Breast epithelium (tissue), 4 donors: Measurements from ENCODE around the gene ASCC3. TPM values are rescaled to one million over a fixed set of nuclear protein-coding genes. Genes with fewer than 3 reads are reported as not detected.

Experiments used
- DNase-seq, 2 donors: peaks; one replicate each; pipeline ENCODE4 v3.0.0-alpha.2; 2019; ENCODE audit warnings: low spot score in 2 of 2
- H3K27ac ChIP-seq, 2 donors: fragments of 200-600 bp; sonication (generic) in 1 of 2; one replicate each; pipeline ENCODE4 v1.5.1; 2016 to 2019; ENCODE audit warnings: mild to moderate bottlenecking in 1 of 2
- H3K27me3 ChIP-seq, 2 donors: fragments of 200-600 bp; sonication (generic) in 1 of 2; one replicate each; pipeline versions ENCODE4 v1.5.1 to v1.6.0; 2017 to 2019; ENCODE audit warnings: control low read depth in 1 of 2, mild to moderate bottlenecking in 1 of 2
- H3K36me3 ChIP-seq: fragments of 200-600 bp; one replicate; pipeline ENCODE4 v1.5.1; 2019
- H3K4me1 ChIP-seq, 2 donors: fragments of 200-600 bp; sonication (generic); one replicate each; pipeline ENCODE4 v1.5.1; 2016 to 2019; ENCODE audit warnings: control low read depth in 1 of 2
- H3K4me3 ChIP-seq, 3 donors: fragments of 200-600 bp; sonication (generic); 1 replicate in 2 of 3; 2 replicates in 1 of 3; pipeline ENCODE4 v1.5.1; 2016 to 2019; ENCODE audit warnings: mild to moderate bottlenecking in 3 of 3, moderate library complexity in 2 of 3
- H3K9me3 ChIP-seq, 2 donors: fragments of 200-600 bp; sonication (generic) in 1 of 2; one replicate each; pipeline ENCODE4 v1.5.1; 2016 to 2019; ENCODE audit warnings: control low read depth in 1 of 2
- CTCF ChIP-seq, 3 donors: fragments of 450-650 bp; IDR thresholded peaks; one replicate each; pipeline ENCODE4 v1.5.1; 2016 to 2017; ENCODE audit warnings: antibody characterized with exemption in 3 of 3, mild to moderate bottlenecking in 3 of 3, moderate library complexity in 3 of 3
- POLR2A ChIP-seq: fragments of 450-650 bp; IDR thresholded peaks from one replicate; pipeline ENCODE4 v1.6.1; 2016; ENCODE audit warnings: antibody characterized with exemption, mild to moderate bottlenecking, moderate library complexity
- POLR2AphosphoS5 ChIP-seq, 3 donors: sonication (generic); formaldehyde crosslinking; IDR thresholded peaks; one replicate each; pipeline ENCODE4 v1.6.1; 2017; ENCODE audit warnings: antibody characterized with exemption in 3 of 3
- intact Hi-C: fragments of 100-400 bp; cut with DNase I; formaldehyde crosslinking; loops from one replicate; pipeline ENCODE4 v1.15.1; 2023; ENCODE audit warnings: low total_unique reads
- total RNA-seq, 3 donors: library from RNA; depleted of rRNA; stranded (reverse); fragments of >200 nt; gene quantifications; one replicate each; pipeline ENCODE4 v1.1.0, GENCODE V29; 2016

ASCC3 gene
- total RNA-seq, 3 donors from 2014 or later, result 23.5 to 49.3 (median 44.6) TPM

- peak in 1 of 3 donors; percentile 14 for TF ChIP-seq CTCF (IDR thresholded peaks at IDR 0.05)
- TF ChIP-seq POLR2A, result no peak
- TF ChIP-seq POLR2AphosphoS5 (IDR thresholded peaks at IDR 0.05), result no peak
- Histone ChIP-seq H3K9me3 (peaks cover 0 to 4% of the 10 kb centered on the region in 2 donors), H3K27me3 (peaks cover 6 to 100% of the 10 kb centered on the region in 2 donors), H3K4me3 (peak overlapping the region; percentile 11 to 29 (median 24)), H3K4me1 (no peaks in the 10 kb centered on the region), H3K36me3 (no peaks in the 10 kb centered on the region), H3K27ac (no peak overlapping the region)
- intact Hi-C loops, result no loop called here
- no peak for DNase-seq
These were observed 420.4 kb downstream of the ASCC3 start for GRCh38 chr6:100460650-100461204.

GRCh38 chr6:100459592-100460184, 421.4 kb downstream of the ASCC3 start:
- intact Hi-C loops, result loop anchor here (5.0 kb wide), 1 partner anchor 1933 kb away; no protein-coding TSS in a partner anchor
- no peak for DNase-seq
- no peaks in the 10 kb centered on the region for H3K9me3 ChIP-seq
- H3K4me1 ChIP-seq, result no peaks in the 10 kb centered on the region
- TF ChIP-seq POLR2A (no peak), CTCF (IDR thresholded peaks at IDR 0.05) (no peak), POLR2AphosphoS5 (IDR thresholded peaks at IDR 0.05) (no peak)
- H3K4me3 ChIP-seq, result no peak overlapping the region
- no peaks in the 10 kb centered on the region for H3K36me3 ChIP-seq
- H3K27me3 ChIP-seq, result peaks cover 6 to 100% of the 10 kb centered on the region in 2 donors
- no peak overlapping the region for H3K27ac ChIP-seq

- no peak overlapping the region for H3K27ac ChIP-seq
- no peaks in the 10 kb centered on the region for H3K36me3 ChIP-seq
- no peak for TF ChIP-seq CTCF (IDR thresholded peaks at IDR 0.05)
- TF ChIP-seq POLR2A, result no peak
- TF ChIP-seq POLR2AphosphoS5 (IDR thresholded peaks at IDR 0.05), result no peak
- H3K27me3 ChIP-seq, result peaks cover 6 to 100% of the 10 kb centered on the region in 2 donors
- intact Hi-C loops, result loop anchor here (5.0 kb wide), 1 partner anchor 1933 kb away; no protein-coding TSS in a partner anchor
- DNase-seq, result no peak
- H3K4me3 ChIP-seq, result no peak overlapping the region
- no peaks in the 10 kb centered on the region for H3K4me1 ChIP-seq
- no peaks in the 10 kb centered on the region for H3K9me3 ChIP-seq
These were observed 422.1 kb downstream of the ASCC3 start for GRCh38 chr6:100458841-100459591.
